Stimulated activated CD8-positive, alpha-beta memory T cell treated with anti-CD3 and anti-CD28 coated beads, Interleukin-4, amount 100 ng/mL, for 24 hours (primary cell): Measurements from ENCODE around the gene ERFL.

Experiments used
- DNase-seq: peaks from one replicate; pipeline ENCODE4 v3.0.0-alpha.2; 2020; ENCODE audit warnings: low read depth

The ERFL gene

DNA sequence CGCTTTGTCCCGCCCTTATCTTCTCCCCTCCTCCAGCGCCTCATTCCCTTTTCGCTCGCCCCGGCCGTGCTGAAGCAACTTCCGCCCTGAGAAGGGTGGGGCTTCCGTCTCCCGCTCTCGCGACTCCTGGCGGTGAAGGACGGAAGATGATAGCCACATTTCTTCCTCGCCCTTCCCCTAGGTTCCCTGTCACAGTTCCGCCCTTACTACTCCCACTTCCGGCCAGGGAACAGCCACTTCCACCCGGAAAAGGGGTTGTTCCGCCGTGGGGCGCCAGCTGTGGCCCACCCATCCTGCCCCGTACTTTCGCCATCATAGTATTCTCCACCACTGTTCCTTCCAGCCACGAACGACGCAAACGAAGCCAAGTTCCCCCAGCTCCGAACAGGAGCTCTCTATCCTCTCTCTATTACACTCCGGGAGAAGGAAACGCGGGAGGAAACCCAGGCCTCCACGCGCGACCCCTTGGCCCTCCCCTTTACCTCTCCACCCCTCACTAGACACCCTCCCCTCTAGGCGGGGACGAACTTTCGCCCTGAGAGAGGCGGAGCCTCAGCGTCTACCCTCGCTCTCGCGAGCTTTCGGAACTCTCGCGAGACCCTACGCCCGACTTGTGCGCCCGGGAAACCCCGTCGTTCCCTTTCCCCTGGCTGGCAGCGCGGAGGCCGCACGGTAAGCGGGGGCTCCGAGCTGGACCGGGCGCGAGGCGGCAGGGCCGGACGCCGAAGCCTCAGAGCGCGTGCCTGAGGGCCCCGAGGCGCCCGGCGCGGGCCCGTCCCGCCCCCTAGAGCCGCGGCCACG, 68.4 kb downstream of the ERFL start, which contains the start of gene RPS19:
Gene RPS19, plus strand, starts transcription at position 638 of the 801 bp plus-strand sequence. CDS start 520 bp downstream, outside the sequence.
- DNase-seq, result peak; percentile 95

DNA sequence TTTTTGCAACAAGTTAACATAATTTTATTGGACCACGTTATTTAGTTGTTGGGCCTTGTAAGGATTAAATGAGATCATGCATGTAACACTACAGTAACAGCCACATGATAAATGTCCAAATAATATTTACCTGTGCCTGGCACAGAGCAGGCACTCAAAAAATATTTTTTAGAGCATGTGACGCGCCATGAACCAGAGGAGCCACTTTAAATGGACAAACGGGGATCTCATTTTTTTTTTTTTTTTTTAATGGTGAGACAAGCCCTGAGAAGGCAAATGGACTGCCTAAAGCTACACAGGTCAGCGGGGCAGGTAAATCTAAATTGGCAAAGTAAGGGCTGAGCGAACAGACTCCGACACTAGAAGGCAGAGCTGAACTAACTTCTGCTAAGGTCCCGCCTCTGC, 69.0 kb downstream of the ERFL start:
- DNase-seq, result no peak
